ENCODE data around the gene OR5AP2.

DNA sequence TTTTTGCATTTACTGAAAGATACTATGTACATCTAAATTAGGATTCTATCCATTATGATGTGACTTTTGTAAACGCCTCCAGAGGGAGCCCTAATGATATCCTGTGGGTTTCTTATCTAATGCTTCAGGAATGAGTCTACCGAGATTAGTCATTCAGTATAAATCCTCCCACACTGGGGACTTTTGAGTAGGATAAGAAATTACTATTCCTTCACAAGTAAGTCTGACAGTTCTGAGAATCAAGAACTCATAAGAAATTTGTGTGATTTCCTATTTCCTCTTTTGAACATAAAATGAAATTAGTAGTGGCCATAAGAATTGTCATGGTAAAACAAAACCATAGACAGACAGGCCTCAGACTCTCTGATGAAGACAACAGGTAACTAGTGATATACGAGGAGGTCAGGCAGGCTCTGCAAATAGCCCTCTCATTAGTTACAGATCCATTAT lies 17.6 kb downstream of the OR5AP2 start:
- no peak for TF ChIP-seq POLR2A (IDR thresholded peaks at IDR 0.05)
- no peak for TF ChIP-seq POLR2AphosphoS5 (IDR thresholded peaks at IDR 0.05)
- TF ChIP-seq, protein P1, sequence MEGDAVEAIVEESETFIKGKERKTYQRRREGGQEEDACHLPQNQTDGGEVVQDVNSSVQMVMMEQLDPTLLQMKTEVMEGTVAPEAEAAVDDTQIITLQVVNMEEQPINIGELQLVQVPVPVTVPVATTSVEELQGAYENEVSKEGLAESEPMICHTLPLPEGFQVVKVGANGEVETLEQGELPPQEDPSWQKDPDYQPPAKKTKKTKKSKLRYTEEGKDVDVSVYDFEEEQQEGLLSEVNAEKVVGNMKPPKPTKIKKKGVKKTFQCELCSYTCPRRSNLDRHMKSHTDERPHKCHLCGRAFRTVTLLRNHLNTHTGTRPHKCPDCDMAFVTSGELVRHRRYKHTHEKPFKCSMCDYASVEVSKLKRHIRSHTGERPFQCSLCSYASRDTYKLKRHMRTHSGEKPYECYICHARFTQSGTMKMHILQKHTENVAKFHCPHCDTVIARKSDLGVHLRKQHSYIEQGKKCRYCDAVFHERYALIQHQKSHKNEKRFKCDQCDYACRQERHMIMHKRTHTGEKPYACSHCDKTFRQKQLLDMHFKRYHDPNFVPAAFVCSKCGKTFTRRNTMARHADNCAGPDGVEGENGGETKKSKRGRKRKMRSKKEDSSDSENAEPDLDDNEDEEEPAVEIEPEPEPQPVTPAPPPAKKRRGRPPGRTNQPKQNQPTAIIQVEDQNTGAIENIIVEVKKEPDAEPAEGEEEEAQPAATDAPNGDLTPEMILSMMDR (IDR thresholded peaks at IDR 0.05), result peak; percentile 33 to 49 (median 44)
- TF ChIP-seq EP300 (IDR thresholded peaks at IDR 0.05; ENCODE audit: low read depth), result no peak
